Heart left ventricle (tissue), 16 donors: ENCODE measurements around the gene PCIF1. TPM values are rescaled to one million over a fixed set of nuclear protein-coding genes. Genes with fewer than 3 reads are reported as not detected.

ENCODE experiments used
- ATAC-seq, 4 donors: fragments of 200-7000 bp; cut with Tn5 transposase; one replicate each; pipeline ENCODE4 v1.9.1; 2020 to 2022; ENCODE audit warnings: moderate library complexity in 4 of 4, mild to moderate bottlenecking in 3 of 4, moderate number of reproducible peaks in 1 of 4
- DNase-seq, 5 donors: peaks; one replicate each; pipeline ENCODE4 v3.0.0-alpha.2; 2020
- H3K27ac ChIP-seq, 12 donors: fragments of 200-600 bp; sonication (generic) in 4 of 12; one replicate each; pipeline versions ENCODE4 v1.5.0 to v1.8.0; 2016 to 2022; ENCODE audit warnings: mild to moderate bottlenecking in 2 of 12
- H3K27me3 ChIP-seq, 9 donors: fragments of 200-600 bp; sonication (generic) in 2 of 9; one replicate each; pipeline versions ENCODE4 v1.5.1 to v1.8.0; 2016 to 2022; ENCODE audit warnings: mild to moderate bottlenecking in 3 of 9
- H3K36me3 ChIP-seq, 9 donors: fragments of 200-600 bp; sonication (generic) in 2 of 9; one replicate each; pipeline versions ENCODE4 v1.5.0 to v1.8.0; 2018 to 2022; ENCODE audit warnings: mild to moderate bottlenecking in 2 of 9
- H3K4me1 ChIP-seq, 12 donors: fragments of 200-600 bp; sonication (generic) in 4 of 12; one replicate each; pipeline versions ENCODE4 v1.5.0 to v1.8.0; 2016 to 2022; ENCODE audit warnings: mild to moderate bottlenecking in 3 of 12
- H3K4me3 ChIP-seq, 12 donors: fragments of 200-600 bp; sonication (generic) in 4 of 12; one replicate each; pipeline versions ENCODE4 v1.5.0 to v1.8.0; 2017 to 2022; ENCODE audit warnings: mild to moderate bottlenecking in 9 of 12, moderate library complexity in 4 of 12
- H3K9me3 ChIP-seq, 12 donors: fragments of 200-600 bp; sonication (generic) in 4 of 12; one replicate each; pipeline versions ENCODE4 v1.5.0 to v1.8.0; 2016 to 2022; ENCODE audit warnings: mild to moderate bottlenecking in 1 of 12
- CTCF ChIP-seq, 12 donors: fragments of 200-600 bp; sonication (generic) in 4 of 12; IDR thresholded peaks; one replicate each; pipeline versions ENCODE4 v1.5.0 to v1.8.0; 2018 to 2022; ENCODE audit warnings: antibody characterized with exemption in 12 of 12, mild to moderate bottlenecking in 5 of 12
- POLR2A ChIP-seq, 2 donors: fragments of 450-650 bp; IDR thresholded peaks; one replicate each; pipeline ENCODE4 v1.6.1; 2017; ENCODE audit warnings: antibody characterized with exemption in 2 of 2, mild to moderate bottlenecking in 2 of 2, moderate library complexity in 2 of 2
- WGBS, 4 donors: extraction: QIAGEN DNeasy Blood & Tissue Kit in 2 of 4; methylation state at CpG; one replicate each; pipeline versions ENCODE4 v1.1.5 to v1.1.7; 2013 to 2018; 5-methylcytosine and 5-hydroxymethylcytosine counted together
- intact Hi-C, 10 donors: fragments of 100-400 bp; cut with DNase I; formaldehyde crosslinking; loops; one replicate each; pipeline versions ENCODE4 v1.11.1 to v1.14.2; 2022
- polyA plus RNA-seq, 2 donors: library from polyadenylated mRNA; stranded (reverse); fragments of 200-250 nt; gene quantifications; one replicate each; pipeline ENCODE4 v1.2.3, GENCODE V29; 2013
- total RNA-seq, 9 donors: library from RNA; depleted of rRNA in 2 of 9; stranded (reverse); fragments of >200 nt in 2 of 9; fragmentation: NEBNext Ultra II Directional in 3 of 9; extraction: Animal tissue kit (Norgen Biotek cat#: 25700) in 3 of 9; gene quantifications; one replicate each; pipeline versions ENCODE4 v1.1.0 to v1.2.4, GENCODE V29; 2016 to 2023
- donor health status: ischemic (EF 13 %, LVEDD 7.1; RV severe dilation, severe dysfunction).
- donor health status: healthy with polysubstance abuse.
- donor health status: DM: no; HTN: yes; CAD: no.
- donor health status: DM: no; HTN: no; CAD: no.
- donor health status: ischemic (EF 25% LVEDD 6.9; RV normal size, moderate dysfunction).
- donor health status: ischemic (EF 25% LVEDD 5.7; RV mildly dilated, moderate dysfunction).
- donor health status: healthy.
- donor health status: DM: yes; HTN: yes; CAD: no.
- donor health status: ischemic (EF 35%, LVEDD 5.7; RV mildly dilated, moderate dysfunction).
- donor health status: nonischemic (EF 11% LVEDD 7.7; RV severe dilation, severe dysfunction).
- donor health status: DM: yes; HTN: yes; CAD: no.
- donor health status: PGD.
- donor health status: ischemic (EF 29% LVEDD 5.4; RV normal size, mild dysfunction).
- donor health status: nonischemic (EF 23%, LVEDD 6.1; RV moderate dilation, normal function).

PCIF1 gene
- total and polyA plus RNA-seq, 11 donors, result 17.5 to 40.2 (median 28.2) TPM

- Histone ChIP-seq H3K4me1 (peaks cover 0 to 35% (median 18%) of the 10 kb centered on the region in 12 donors), H3K4me3 (peak overlapping the region in 1 of 12 donors; percentile 4), H3K9me3 (no peaks in the 10 kb centered on the region), H3K27ac (no peak overlapping the region), H3K36me3 (peaks cover 0 to 56% (median 30%) of the 10 kb centered on the region in 9 donors), H3K27me3 (peaks cover 0 to 5% (median 0%) of the 10 kb centered on the region in 9 donors)
- DNase-seq, result no peak
- intact Hi-C loops, result no loop called here
- 93 to 99% (median 95%) methylated on average over 2 of the region's 2 CpGs for WGBS, 4 donors
- ATAC-seq, result no peak
- TF ChIP-seq POLR2A (IDR thresholded peaks at IDR 0.05), result no peak
- TF ChIP-seq CTCF (IDR thresholded peaks at IDR 0.05), result no peak
Observed at GRCh38 chr20:45908084-45908483, 26.4 kb upstream of the PCIF1 start.

DNA sequence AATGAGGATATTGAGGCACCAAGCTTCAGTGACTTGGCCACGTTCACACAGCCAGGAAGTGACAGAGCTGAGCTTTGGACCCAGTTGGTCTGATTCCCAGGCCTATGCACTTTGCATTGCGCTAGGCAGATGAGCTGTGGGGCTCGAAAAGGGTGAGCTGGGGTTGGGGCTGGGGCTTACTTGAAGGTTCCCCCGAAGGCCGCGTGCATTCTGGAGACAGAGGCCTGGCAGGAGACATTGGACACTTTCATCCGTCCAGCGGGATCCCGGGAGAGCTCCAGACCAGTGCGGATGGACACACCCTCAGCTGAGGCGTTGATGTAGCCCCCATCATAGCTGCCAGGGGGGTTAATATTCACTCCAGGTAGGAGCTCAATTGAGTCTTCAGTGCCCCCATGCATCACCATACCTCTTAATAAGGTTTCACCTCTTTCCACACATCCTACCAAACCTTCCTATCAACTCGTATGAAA, 25.1 kb upstream of the PCIF1 start:
- peaks cover 0 to 5% (median 0%) of the 10 kb centered on the region in 9 donors for H3K27me3 ChIP-seq
- H3K27ac ChIP-seq, result peak overlapping the region in 1 of 12 donors; percentile 42
- WGBS, 4 donors, result 84 to 93% (median 91%) methylated on average over 11 to 12 of the region's 12 CpGs
- TF ChIP-seq POLR2A (IDR thresholded peaks at IDR 0.05), result no peak
- no peak for TF ChIP-seq CTCF (IDR thresholded peaks at IDR 0.05)
- intact Hi-C loops, result no loop called here
- H3K4me3 ChIP-seq, result peak overlapping the region in 1 of 12 donors; percentile 58
- no peak for ATAC-seq
- H3K4me1 ChIP-seq, result peaks cover 0 to 48% (median 18%) of the 10 kb centered on the region in 12 donors
- DNase-seq, result no peak
- H3K36me3 ChIP-seq, result peaks cover 0 to 44% (median 17%) of the 10 kb centered on the region in 9 donors
- H3K9me3 ChIP-seq, result no peaks in the 10 kb centered on the region

GRCh38 chr20:45909817-45910669, 24.4 kb upstream of the PCIF1 start:
- H3K4me1 ChIP-seq, result peaks cover 0 to 54% (median 18%) of the 10 kb centered on the region in 12 donors
- no peak for ATAC-seq
- H3K36me3 ChIP-seq, result peaks cover 0 to 38% (median 10%) of the 10 kb centered on the region in 9 donors
- peaks cover 0 to 5% (median 0%) of the 10 kb centered on the region in 9 donors for H3K27me3 ChIP-seq
- peak overlapping the region in 9 of 12 donors; percentile 9 to 65 (median 62) for H3K4me3 ChIP-seq
- no peaks in the 10 kb centered on the region for H3K9me3 ChIP-seq
- TF ChIP-seq CTCF (IDR thresholded peaks at IDR 0.05) (no peak), POLR2A (IDR thresholded peaks at IDR 0.05) (no peak)
- WGBS, 4 donors, result 75 to 83% (median 79%) methylated on average over 21 to 22 of the region's 22 CpGs
- intact Hi-C loops, result loop anchor here in 1 of 10 donors (2.0 kb wide), 1 partner anchor 25 kb away; the partner anchor contains the start of gene PCIF1
- H3K27ac ChIP-seq, result peak overlapping the region in 10 of 12 donors; percentile 25 to 91 (median 51)
- DNase-seq, result no peak
